HG03442 (cell line): ENCODE results near the gene ITLN1.
"Not testable (repeated sequence)": the region's sequence is repeated elsewhere in the genome, so short reads cannot be mapped to it uniquely, and the experiment has no call there.

Source experiments
- ATAC-seq: cut with Tn5 transposase; IDR thresholded peaks from one replicate; pipeline ENCODE4 v1.9.1; 2021; ENCODE audit warnings: mild to moderate bottlenecking, moderate library complexity; ENCODE audit not compliant: unreplicated experiment

The ITLN1 gene

GRCh38 chr1:160885042-160885441, at the start of gene ITLN1:
TSS of gene ITLN1 (minus strand) at chr1:160885180. CDS start at chr1:160884877, 303 bp downstream.
- ATAC-seq, result no peak

- not testable (repeated sequence) for ATAC-seq
Observed at GRCh38 chr1:160933305-160933704, 48.3 kb upstream of the ITLN1 start.

GRCh38 chr1:160925652-160926244, 40.8 kb upstream of the ITLN1 start:
- no peak for ATAC-seq

- ATAC-seq, result no peak
Observed at GRCh38 chr1:160924791-160925651, 40.0 kb upstream of the ITLN1 start.

- ATAC-seq, result no peak
Observed at GRCh38 chr1:160916666-160917065, 31.7 kb upstream of the ITLN1 start.

- not testable (repeated sequence) for ATAC-seq
Observed at GRCh38 chr1:160913229-160913628, 28.2 kb upstream of the ITLN1 start.

GRCh38 chr1:160911925-160912324, 26.9 kb upstream of the ITLN1 start:
- ATAC-seq, result no peak

- no peak for ATAC-seq
Observed at GRCh38 chr1:160911441-160911840, 26.5 kb upstream of the ITLN1 start.

GRCh38 chr1:160910170-160910750, 25.3 kb upstream of the ITLN1 start:
- no peak for ATAC-seq

GRCh38 chr1:160907976-160908375, 23.0 kb upstream of the ITLN1 start:
- ATAC-seq, result no peak

GRCh38 chr1:160905617-160905989, 20.6 kb upstream of the ITLN1 start:
- no peak for ATAC-seq

- no peak for ATAC-seq
Observed at GRCh38 chr1:160904783-160905616, 20.0 kb upstream of the ITLN1 start.

GRCh38 chr1:160902251-160902650, 17.3 kb upstream of the ITLN1 start:
- ATAC-seq, result not testable (repeated sequence)

- ATAC-seq, result no peak
Observed at GRCh38 chr1:160901768-160902167, 16.8 kb upstream of the ITLN1 start.

GRCh38 chr1:160900683-160901082, 15.7 kb upstream of the ITLN1 start:
- ATAC-seq, result not testable (repeated sequence)

GRCh38 chr1:160894368-160895135, 9.6 kb upstream of the ITLN1 start:
- not testable (repeated sequence) for ATAC-seq

GRCh38 chr1:160891474-160891873, 6.5 kb upstream of the ITLN1 start:
- no peak for ATAC-seq

GRCh38 chr1:160888926-160889325, 3.9 kb upstream of the ITLN1 start:
- no peak for ATAC-seq

- ATAC-seq, result no peak
Observed at GRCh38 chr1:160887071-160887470, 2.1 kb upstream of the ITLN1 start.

GRCh38 chr1:160884579-160884978, 401 bp downstream of the ITLN1 start:
- ATAC-seq, result no peak
